Prostate gland (tissue), 2 donors: ENCODE results near the gene TAS2R41.

Experiments used
- POLR2A ChIP-seq: fragments of 450-650 bp; IDR thresholded peaks from one replicate; pipeline ENCODE4 v1.6.1; 2016; ENCODE audit warnings: antibody characterized with exemption, mild to moderate bottlenecking
- TF ChIP-seq, protein P1 (sequence below), 4 experiments: fragments of 200-600 bp in 2 of 4; fragments of 450-650 bp in 2 of 4; sonication (generic) in 2 of 4; IDR thresholded peaks; 1 replicate in 3 of 4; 2 replicates in 1 of 4; pipeline ENCODE4 v1.5.1; 2016 to 2019; ENCODE audit warnings: antibody characterized with exemption in 4 of 4, mild to moderate bottlenecking in 2 of 4, moderate library complexity in 2 of 4

DNA sequence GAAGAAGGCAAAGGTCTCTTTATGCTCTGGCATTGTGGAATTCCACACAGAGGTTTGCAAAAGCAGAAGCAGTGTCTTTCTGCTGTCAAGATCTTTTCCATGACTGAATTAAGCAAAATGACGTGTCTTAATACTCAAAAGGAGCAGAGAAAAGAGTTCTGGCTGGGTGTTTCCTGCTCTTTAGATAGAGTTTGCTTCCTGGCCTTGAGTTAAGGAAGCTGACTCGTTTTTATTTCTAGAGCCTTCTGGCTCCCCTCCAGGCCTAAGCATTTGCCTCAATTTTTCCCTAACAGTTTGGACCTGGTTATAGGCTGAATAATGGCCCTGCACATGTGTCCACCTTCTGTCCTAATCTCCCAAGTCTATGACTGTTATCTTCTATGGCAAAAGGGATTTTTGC is 21.6 kb downstream of the TAS2R41 start:
- no peak for TF ChIP-seq POLR2A
- TF ChIP-seq, protein P1, sequence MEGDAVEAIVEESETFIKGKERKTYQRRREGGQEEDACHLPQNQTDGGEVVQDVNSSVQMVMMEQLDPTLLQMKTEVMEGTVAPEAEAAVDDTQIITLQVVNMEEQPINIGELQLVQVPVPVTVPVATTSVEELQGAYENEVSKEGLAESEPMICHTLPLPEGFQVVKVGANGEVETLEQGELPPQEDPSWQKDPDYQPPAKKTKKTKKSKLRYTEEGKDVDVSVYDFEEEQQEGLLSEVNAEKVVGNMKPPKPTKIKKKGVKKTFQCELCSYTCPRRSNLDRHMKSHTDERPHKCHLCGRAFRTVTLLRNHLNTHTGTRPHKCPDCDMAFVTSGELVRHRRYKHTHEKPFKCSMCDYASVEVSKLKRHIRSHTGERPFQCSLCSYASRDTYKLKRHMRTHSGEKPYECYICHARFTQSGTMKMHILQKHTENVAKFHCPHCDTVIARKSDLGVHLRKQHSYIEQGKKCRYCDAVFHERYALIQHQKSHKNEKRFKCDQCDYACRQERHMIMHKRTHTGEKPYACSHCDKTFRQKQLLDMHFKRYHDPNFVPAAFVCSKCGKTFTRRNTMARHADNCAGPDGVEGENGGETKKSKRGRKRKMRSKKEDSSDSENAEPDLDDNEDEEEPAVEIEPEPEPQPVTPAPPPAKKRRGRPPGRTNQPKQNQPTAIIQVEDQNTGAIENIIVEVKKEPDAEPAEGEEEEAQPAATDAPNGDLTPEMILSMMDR (IDR thresholded peaks at IDR 0.05), result no peak
